HG02642 (cell line): Measurements from ENCODE around the gene ZNF580.

Source experiments
- ATAC-seq: cut with Tn5 transposase; IDR thresholded peaks from one replicate; pipeline ENCODE4 v1.9.1; 2021; ENCODE audit warnings: mild to moderate bottlenecking; ENCODE audit not compliant: unreplicated experiment, poor library complexity

ZNF580 gene

GRCh38 chr19:55674841-55675660 is 34.2 kb downstream of the ZNF580 start, which contains the start of gene EPN1:
Gene EPN1 (plus strand): TSS chr19:55675226. CDS start chr19:55678628, 3,402 bp downstream.
- ATAC-seq = peak; percentile 73

- no peak for ATAC-seq
Measured at GRCh38 chr19:55675661-55676354, 35.0 kb downstream of the ZNF580 start.

GRCh38 chr19:55676383-55676782 is 35.6 kb downstream of the ZNF580 start:
- ATAC-seq = no peak

GRCh38 chr19:55676889-55677505 is 36.2 kb downstream of the ZNF580 start:
- no peak for ATAC-seq

- ATAC-seq = no peak
Measured at GRCh38 chr19:55677572-55678028, 36.8 kb downstream of the ZNF580 start.

- ATAC-seq = peak; percentile 59
Measured at GRCh38 chr19:55678121-55678671, 37.4 kb downstream of the ZNF580 start.

DNA sequence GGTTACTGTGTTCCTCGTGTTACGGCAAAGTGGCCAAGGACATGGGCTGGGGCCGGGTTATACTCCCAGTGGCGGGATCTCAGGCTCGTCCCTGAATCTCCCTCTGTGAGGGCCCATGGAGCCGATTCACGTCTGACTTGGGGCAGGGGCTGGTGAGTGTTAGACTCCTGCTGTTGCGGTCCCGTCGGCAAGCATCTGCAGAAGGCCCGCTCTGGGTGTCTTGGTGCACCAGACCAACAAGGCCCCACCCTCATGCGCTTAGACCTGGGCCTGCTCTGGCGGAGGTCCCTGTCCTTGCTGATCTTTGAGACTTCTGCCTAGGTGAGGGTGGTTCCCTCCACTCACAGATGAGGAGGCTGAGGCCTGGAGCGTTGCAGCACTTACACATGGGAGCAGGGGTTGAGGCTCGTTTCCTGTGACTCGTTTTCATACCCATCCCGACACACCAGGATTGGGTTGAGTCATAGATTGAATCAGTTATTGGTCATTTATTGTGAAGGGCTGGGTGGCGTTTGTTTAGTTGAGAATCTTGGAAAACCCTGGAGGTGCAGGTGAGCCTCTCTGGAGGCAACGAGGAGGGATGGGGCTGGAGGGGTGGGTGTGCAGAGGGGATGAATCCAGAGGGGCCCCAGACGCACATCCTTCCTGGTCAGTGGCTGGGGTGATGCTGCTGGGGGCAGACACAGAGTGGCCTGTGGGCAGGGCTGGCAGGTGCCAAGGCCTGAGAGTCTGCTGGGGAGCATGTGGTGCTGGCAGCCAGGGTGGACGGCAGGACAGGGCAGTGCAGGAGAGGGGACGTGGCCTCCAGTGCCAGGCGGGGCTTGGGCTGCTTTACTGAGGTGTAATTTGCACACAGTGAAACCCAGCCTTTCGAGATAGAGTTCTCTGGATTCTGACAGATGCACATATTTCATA is 38.8 kb downstream of the ZNF580 start:
- ATAC-seq = no peak

- ATAC-seq = no peak
Measured at GRCh38 chr19:55680339-55681130, 39.7 kb downstream of the ZNF580 start.

GRCh38 chr19:55681131-55682092 is 40.6 kb downstream of the ZNF580 start:
- no peak for ATAC-seq

DNA sequence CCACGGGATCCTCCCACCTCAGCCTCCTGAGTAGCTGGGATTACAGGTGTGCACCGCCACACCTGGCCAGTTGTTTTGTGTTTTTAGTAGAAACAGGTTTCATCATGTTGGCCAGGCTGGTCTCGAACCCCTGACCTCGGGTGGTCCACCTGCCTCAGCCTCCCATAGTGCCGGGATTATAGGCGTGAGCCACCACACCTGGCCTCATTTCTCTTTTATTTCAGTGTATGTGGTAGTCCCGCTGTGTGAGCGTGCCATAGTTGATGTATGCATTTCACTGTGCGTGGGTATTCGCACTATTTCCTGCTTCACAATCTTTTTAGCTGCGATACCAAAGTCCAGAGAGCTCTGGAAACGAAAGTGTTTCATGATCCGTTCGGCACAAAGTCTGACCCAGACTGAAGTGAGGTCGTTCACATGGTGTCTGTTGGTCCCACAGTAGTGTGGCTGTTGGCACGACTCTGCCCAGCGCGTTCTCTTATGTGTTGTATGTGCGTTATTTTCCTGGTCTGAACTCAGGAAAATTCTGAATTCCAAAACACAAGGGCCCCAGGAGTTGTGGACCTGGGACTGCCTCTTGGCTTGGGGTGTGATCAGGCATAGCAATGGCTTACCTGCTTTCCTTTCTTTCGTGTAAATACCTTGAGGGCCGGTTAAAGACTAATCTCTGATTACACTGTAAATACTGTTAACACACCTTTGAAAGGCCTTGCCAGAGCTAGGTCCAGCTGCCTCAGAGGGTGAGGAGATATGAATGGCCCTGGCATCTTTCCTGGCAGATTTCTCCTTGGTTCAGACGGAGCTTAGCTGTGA is 42.9 kb downstream of the ZNF580 start:
- no peak for ATAC-seq

GRCh38 chr19:55684946-55685681 is 44.3 kb downstream of the ZNF580 start:
- no peak for ATAC-seq

DNA sequence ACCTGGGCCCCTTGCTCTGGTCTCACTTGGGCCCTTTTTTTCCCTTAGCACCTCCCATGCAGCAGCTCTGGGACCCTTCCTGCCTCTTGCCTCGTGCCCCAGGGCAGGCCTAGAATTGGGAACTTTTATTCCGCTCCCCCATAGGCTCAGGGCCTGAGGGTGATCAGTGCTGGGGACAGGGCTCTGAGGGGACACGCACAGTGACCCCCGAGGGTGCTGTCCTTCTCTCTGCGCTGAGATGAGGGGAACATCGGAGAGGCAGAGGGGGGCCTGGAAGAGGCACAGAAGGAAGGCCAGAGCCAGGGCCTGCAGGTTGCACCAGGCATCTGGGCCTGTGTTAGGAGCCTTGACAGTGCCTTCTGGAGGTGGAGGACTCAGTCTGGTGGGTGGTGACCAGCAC is 45.0 kb downstream of the ZNF580 start:
- ATAC-seq = no peak

GRCh38 chr19:55686311-55687050 is 45.7 kb downstream of the ZNF580 start:
- no peak for ATAC-seq

- no peak for ATAC-seq
Measured at GRCh38 chr19:55687281-55688201, 46.7 kb downstream of the ZNF580 start.
